DMS114 treated with DMSO at 0.1 percent for 48 hours (cell line): ENCODE data around the gene PTCD1.
A peak's percentile ranks its signal among the peaks of the same experiment; 100 is the strongest.

Source experiments
- DNase-seq: peaks from one replicate; lab custom pipeline; 2025; ENCODE audit not compliant: unreplicated experiment; lab: John Stamatoyannopoulos, UW

PTCD1 gene, protein sequence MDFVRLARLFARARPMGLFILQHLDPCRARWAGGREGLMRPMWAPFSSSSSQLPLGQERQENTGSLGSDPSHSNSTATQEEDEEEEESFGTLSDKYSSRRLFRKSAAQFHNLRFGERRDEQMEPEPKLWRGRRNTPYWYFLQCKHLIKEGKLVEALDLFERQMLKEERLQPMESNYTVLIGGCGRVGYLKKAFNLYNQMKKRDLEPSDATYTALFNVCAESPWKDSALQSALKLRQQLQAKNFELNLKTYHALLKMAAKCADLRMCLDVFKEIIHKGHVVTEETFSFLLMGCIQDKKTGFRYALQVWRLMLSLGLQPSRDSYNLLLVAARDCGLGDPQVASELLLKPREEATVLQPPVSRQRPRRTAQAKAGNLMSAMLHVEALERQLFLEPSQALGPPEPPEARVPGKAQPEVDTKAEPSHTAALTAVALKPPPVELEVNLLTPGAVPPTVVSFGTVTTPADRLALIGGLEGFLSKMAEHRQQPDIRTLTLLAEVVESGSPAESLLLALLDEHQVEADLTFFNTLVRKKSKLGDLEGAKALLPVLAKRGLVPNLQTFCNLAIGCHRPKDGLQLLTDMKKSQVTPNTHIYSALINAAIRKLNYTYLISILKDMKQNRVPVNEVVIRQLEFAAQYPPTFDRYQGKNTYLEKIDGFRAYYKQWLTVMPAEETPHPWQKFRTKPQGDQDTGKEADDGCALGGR

GRCh38 chr7:99438573-99439480 lies at the start of gene PTCD1, which contains the start of gene CPSF4:
Gene PTCD1 (minus strand): TSS chr7:99438798. CDS start chr7:99435242, 3,556 bp downstream.
Gene CPSF4 (plus strand): TSS chr7:99438943. CDS start chr7:99439083, 140 bp downstream.
- peak; percentile 82 for DNase-seq

- DNase-seq = no peak
These were observed 46.5 kb upstream of the PTCD1 start for GRCh38 chr7:99485094-99485493.

- DNase-seq = no peak
These were observed 40.2 kb upstream of the PTCD1 start for GRCh38 chr7:99478464-99479440.

- DNase-seq = no peak
These were observed 37.5 kb upstream of the PTCD1 start for GRCh38 chr7:99476107-99476506.

- peak; percentile 45 for DNase-seq
These were observed 34.7 kb upstream of the PTCD1 start for GRCh38 chr7:99473315-99473596.

GRCh38 chr7:99472561-99473314 lies 34.1 kb upstream of the PTCD1 start, which contains the start of gene ZNF789:
Gene ZNF789 (plus strand): TSS chr7:99472890. CDS start chr7:99476457, 3,567 bp downstream.
- peak; percentile 92 for DNase-seq

GRCh38 chr7:99469381-99470065 lies 30.9 kb upstream of the PTCD1 start:
- no peak for DNase-seq

GRCh38 chr7:99468336-99468918 lies 29.8 kb upstream of the PTCD1 start:
- no peak for DNase-seq

GRCh38 chr7:99465421-99465768 lies 26.8 kb upstream of the PTCD1 start:
- DNase-seq = no peak

DNA sequence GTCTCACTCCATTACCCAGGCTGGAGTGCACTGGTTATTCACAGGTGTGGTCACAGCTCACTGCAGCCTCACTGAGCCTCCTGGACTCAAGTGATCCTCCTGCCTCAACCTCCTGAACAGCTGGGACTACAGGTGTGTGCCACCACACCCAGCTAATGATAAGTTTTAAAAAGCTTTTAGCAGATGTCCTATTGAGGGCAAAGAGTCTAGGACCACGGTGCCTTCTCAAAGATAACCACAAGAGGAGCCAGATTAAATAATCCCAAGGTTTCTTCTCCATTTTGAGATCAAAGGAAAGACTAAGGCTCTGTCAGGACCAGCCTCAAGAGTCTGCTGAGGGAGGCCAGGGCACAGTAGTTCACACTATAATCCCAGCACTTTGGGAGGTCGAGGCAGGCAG lies 22.6 kb upstream of the PTCD1 start:
- DNase-seq = no peak

DNA sequence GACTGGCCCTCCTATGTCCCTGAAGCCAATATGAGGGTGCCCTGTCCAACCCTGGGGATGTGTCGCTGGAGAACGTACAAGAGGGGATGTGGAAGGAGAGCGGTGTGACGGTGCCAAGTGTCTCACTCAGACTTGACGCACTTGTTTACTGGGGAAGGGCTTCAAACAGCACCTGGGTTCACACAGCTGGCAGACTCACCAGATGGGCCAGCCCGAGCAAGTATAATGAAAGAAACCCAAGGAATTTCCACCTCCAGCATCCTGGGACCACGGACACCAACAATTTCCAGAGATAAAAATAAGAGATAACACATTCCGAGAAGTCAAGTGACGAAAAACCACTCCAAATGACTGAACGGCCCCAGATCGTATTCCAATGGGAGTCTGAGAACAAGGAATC lies 22.1 kb upstream of the PTCD1 start:
- no peak for DNase-seq

DNA sequence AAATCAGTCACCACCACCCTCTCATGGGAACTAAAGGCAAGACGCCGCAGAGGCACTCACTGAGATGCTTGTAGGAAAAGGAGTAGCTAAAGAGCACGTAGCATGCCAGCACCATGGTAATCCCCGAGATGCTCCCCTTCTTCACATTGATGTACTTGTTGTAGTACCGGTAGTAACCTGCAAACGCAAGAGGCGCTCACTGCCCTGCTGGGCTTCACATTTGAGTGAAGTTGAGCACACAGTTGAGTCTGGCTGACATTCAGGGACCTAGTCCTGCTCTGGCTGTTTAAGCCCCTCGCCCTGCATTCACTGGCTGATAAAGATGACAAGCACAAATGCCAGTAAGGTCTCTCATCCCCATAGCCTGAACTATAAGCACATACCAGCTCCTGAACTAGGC lies 20.5 kb upstream of the PTCD1 start:
- DNase-seq = no peak

DNA sequence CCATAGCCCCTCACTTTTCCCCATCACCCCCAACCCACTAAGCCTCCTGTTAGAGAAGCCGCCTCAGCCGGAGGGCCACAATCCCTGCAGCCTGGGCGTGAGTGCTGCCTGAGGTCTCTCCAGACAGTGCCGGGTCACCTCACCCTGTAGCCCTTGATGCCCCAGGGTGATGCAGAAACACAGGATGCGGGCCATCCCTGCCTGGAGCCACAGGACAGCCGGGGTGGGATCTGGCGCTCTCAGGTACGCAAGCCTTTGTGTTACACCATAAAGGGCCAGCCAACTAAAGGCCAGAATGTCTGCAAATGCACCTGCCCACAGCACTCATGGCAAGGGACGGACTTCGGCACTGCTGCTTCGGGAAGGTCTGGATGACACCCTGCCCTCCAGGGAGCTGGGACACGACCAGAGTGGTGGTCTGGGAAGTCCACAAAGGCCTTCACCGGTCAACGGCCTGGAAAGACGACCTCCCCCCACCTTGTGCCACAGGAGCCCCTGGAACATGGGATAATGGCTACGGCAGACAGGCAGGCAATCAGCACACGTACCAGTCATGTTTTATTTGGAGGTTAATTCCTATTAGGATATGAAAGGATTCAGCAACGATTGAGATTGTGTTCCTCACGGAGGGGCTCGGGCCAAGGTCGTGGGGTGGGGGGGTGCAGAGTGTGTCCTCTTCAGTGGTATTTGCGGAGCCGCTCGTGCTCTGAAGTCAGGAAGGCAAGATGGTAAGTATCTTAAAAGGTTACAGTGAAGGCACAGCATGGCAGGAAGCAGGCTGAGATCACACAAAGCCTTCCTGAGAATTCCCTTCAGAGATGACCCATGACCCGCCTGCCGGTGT lies 19.3 kb upstream of the PTCD1 start:
- no peak for DNase-seq

- DNase-seq = no peak
These were observed 18.6 kb upstream of the PTCD1 start for GRCh38 chr7:99457050-99457649.

GRCh38 chr7:99456288-99456687 lies 17.7 kb upstream of the PTCD1 start:
- DNase-seq = no peak

GRCh38 chr7:99455874-99456273 lies 17.3 kb upstream of the PTCD1 start:
- no peak for DNase-seq

DNA sequence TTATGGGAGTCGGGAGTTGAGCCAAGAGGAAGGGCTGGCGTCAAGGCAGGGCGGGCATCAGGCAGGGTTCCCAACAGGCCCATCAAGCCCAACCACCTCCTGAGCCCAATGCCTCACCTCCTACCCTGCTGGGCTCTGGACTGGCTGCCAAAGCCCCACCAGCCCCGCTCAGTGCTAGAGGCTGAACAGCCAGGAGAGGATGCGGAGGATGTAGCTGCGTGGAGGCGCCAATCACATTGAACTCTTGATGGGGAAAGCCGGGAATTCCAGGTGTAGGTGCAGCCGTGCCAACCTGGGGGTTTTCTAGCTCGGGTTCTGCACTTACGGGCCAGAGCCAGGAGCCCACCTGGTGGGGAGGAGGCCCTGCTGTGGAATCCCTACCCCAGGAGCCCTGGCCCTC lies 14.5 kb upstream of the PTCD1 start:
- DNase-seq = no peak
